Adipose tissue (tissue), 3 donors: Measurements from ENCODE around the gene YWHAH. TPM values are rescaled to one million over a fixed set of nuclear protein-coding genes. Genes with fewer than 3 reads are reported as not detected.
"Not testable (repeated sequence)": the region's sequence is repeated elsewhere in the genome, so short reads cannot be mapped to it uniquely, and the experiment has no call there.

Experiments used
- H3K27ac ChIP-seq: one replicate; pipeline ENCODE4 v1.5.1; 2013; ENCODE audit warnings: low read depth, low read length
- WGBS, 3 donors: extraction: QIAGEN DNeasy Blood & Tissue Kit; methylation state at CpG; one replicate each; pipeline ENCODE4 v1.1.7; 2013; 5-methylcytosine and 5-hydroxymethylcytosine counted together
- polyA plus RNA-seq, 3 donors: library from polyadenylated mRNA; stranded (reverse); fragments of 200-250 nt; gene quantifications; one replicate each; pipeline ENCODE4 v1.2.3, GENCODE V29; 2013
- donor health status: healthy with polysubstance abuse.
- donor health status: Bipolar disorder and iron deficiency.
- donor health status: healthy.

Gene YWHAH
- polyA plus RNA-seq, 3 donors = 43.8 to 85.4 (median 84.1) TPM

- WGBS, 3 donors = 91 to 95% (median 94%) methylated on average over 9 of the region's 9 CpGs
These were observed 23.7 kb downstream of the YWHAH start for GRCh38 chr22:31968022-31968421.

DNA sequence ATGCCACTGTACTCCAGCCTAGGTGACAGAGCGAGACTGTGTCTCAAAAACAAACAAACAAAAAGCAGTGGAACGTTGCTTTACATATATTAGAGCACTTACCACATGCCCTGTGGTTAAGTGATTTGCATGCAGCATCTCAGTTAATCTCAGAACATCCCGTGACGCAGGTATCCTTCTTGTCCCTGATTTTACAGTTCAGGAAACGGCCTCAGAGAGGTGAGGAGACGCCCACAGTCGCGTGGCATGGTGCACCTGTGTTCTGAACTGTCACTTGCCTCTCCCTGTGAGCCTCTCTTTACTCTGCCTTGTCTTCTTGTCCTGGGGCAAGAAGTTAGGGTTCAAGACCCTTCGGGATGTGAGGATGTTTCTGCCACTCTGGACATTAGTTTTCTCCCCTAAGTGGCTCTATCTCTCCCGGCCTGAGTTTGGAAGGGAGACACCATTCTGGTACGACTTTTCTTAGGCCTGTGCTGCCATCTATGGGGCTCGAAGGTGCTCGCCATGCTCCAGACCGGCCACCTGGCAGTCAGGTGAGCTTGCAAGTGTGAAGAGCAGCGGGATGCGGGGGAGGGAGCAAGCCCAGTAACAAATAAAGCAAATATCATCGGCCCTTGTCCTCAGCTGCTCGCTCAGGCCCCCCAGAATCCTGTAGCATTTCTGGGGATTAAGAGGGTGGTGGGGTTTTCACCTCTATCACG lies 25.6 kb downstream of the YWHAH start:
- 22 to 34% (median 30%) methylated on average over 19 of the region's 19 CpGs for WGBS, 3 donors
- H3K27ac ChIP-seq = no peak overlapping the region

More at GRCh38 chr22:31968022-31968421, 23.7 kb downstream of the YWHAH start:
- no peak overlapping the region for H3K27ac ChIP-seq

DNA sequence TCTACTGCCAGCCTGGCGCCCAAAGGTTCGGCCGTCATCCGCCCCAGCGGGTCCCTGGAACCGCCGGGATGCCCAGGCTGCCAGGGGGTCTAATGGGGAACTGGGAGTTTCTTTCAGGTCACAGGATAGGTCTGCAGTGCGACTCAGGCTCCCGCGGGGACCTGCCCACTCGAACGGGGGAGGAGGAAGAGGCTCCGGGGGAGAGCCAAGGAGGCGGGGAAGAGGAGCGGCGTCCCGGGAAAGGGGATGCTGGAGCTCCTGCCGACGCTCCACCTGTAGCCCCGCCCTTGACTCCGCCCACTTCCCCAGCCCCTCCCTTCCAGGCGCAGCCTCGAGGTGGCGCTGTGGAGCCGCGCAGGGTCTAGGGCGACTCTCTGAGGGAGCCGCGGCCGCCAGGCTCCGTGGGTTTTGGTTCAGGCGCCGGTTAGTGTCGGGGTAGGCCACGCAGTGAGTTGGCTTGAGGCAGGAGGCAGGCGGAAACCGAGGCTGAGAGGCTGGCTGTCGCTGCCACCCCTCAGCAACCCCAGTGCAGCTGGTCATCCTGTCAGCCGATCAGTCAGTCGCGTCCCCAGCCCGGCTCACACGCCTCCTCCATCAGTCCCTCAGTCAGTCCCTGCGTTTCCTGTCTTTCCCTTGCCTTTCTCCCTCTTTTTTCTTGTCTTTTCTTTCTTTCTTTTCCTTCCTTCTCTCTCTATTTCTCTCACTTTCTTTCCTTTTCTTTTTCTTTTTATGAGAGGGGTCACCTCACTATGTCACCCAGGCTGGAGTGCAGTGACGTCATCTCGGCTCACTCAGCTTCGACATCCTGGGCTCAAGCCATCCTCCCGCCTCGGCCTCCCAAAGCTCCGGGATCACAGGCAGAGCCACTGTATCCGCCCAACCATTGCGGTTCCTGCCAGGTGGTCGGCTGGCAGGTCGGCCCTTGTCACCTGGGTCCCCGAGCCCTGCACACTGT lies 26.4 kb downstream of the YWHAH start:
- 13 to 18% (median 14%) methylated on average over 49 to 55 of the region's 55 CpGs for whole genome bisulfite sequencing, 3 donors
- H3K27ac ChIP-seq = no peak overlapping the region

GRCh38 chr22:31972180-31972579 lies 27.8 kb downstream of the YWHAH start:
- 72 to 80% (median 78%) methylated on average over 14 of the region's 14 CpGs for WGBS, 3 donors
- H3K27ac ChIP-seq = no peak overlapping the region

DNA sequence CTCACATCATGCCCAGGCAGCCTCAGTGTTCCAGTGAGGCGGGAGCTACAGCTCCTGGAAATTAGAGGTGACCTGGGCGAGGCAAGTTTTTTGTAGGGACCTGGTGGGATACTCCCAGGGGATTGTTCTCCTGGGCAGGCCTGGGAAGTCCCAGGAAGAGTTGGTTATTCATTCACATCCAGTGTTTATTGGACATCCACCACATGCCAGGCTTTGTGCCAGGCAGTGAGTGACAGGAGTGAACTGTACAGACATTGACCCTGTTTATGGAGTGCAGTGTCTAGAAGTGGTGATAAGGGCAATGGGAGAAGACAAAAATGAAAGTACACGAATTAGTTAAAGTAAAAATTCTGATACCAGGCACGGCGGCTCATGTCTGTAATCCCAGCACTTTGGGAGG lies 29.4 kb downstream of the YWHAH start:
- H3K27ac ChIP-seq = no peak overlapping the region
- 51 to 80% (median 74%) methylated on average over 5 of the region's 5 CpGs for WGBS, 3 donors

DNA sequence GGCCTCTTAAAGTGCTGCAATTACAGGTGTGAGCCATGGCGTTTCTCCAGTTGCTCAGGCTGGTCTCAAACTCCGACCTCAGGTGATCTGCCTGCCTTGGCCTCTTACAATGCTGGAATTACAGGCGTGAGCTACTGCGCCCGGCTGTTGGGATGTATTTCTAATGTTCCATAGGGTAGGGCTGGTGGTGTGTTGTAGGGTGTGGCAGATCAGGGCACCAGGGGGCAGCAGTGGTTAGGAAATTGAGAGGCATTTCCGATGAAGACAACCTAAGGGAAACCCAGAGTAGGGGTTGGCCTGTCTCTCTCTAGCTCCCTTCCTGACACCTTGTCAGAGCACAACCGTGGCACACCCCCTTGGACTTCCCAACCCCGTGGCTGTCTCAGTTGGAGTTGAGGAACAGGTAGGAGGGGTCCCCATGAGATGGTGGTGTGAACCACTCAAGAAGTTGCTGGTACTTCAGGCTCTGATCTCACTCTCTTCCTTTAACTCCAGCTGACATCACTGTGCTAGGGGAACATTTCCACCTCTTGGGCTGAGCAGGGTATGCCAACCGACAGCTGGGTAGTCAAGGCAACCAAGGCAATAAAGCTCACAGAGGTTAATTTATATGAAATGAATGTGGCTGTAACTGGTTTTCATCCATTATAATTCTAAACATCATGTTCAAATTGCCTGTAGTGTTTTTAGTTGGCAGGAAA lies 33.0 kb downstream of the YWHAH start:
- WGBS, 3 donors = 6 to 14% (median 13%) methylated on average over 9 of the region's 9 CpGs

GRCh38 chr22:31977939-31978338 lies 33.6 kb downstream of the YWHAH start:
- H3K27ac ChIP-seq = no peak overlapping the region
- 83 to 90% (median 88%) methylated on average over 3 of the region's 3 CpGs for WGBS, 3 donors

More for the DNA sequence above, 33.0 kb downstream of the YWHAH start:
- no peak overlapping the region for H3K27ac ChIP-seq

DNA sequence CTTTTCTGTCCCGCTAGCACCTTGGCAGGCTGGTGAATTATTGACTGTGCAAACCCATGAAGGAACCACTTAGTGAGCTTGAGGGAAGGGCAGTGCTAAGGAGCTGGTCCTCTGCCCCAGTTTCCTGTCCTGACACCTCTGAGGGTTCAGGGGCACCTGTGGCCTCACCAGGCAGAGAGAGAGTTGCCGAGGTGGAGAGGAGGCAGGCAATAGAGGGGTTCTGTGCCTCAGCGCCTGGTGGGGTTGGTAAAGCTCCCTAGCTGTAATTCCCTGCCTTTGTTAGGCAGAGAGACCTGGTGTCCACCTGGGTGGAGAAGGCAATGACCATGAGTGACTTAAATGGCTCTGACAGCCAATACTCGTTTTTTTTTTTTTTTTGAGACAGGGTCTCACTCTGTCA lies 36.3 kb downstream of the YWHAH start:
- 56 to 66% (median 61%) methylated on average over 4 of the region's 4 CpGs for WGBS, 3 donors
- no peak overlapping the region for H3K27ac ChIP-seq

GRCh38 chr22:31981976-31982375 lies 37.6 kb downstream of the YWHAH start:
- H3K27ac ChIP-seq = not testable (repeated sequence)
- WGBS, 3 donors = 87 to 95% (median 88%) methylated on average over 8 of the region's 8 CpGs

GRCh38 chr22:31983911-31984656 lies 39.7 kb downstream of the YWHAH start:
- WGBS, 3 donors = 56 to 69% (median 69%) methylated on average over 6 of the region's 6 CpGs
- no peak overlapping the region for H3K27ac ChIP-seq

DNA sequence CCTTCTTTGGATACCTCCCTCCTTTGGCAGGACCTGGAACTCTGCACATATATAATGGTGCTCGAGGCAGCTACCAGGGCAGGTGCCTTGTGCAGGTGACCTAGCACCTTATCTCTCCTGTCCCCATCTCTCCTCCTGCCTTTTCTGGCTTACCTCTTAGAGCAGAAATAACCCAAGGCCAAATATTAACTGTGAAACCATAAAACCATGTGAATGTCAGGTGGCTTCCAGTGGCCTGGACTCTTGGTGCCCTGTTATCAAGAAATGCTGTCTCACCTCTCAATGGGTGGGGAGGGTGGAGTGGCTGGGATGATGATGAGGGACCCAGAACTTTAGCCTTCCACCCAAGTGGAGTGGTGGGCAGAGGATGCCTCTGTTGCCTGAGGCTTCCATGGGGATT lies 42.9 kb downstream of the YWHAH start:
- H3K27ac ChIP-seq = no peak overlapping the region
- WGBS, 3 donors = 47 to 100% (median 85%) methylated on average over 1 of the region's 1 CpG

DNA sequence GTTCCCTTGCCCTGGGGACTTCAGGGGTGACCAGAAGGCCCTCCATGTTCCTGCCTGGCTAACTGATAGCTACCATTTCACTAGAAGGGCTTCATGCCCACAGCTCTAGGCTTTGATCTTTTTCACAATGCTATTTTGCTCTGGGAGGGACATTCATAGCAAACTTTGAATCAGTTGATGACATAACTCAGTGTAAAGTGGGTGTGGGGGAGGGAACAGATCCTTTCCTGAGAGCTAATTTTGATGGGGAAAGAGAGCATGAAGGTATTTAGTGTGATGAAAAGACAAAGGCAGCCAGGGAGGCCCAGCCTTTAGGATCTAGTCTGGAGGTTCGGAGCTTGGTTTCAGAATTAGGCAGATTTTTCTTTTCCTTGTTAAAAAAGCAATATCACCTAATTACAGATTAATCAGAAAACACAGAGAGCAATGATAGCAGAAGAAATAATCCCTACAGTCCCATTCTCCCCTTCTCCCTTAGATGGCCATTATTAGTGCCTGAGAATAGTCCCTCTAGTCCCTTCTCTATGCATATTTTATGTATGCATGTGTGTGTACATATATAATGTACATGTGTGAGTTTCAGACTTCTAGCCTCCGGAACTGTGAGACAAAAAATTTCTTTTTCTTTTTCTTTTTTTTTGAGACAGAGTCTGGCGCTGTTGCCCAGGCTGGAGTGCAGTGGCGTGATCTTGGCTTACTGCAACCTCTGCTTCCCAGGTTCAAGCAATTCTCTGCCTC lies 46.9 kb downstream of the YWHAH start:
- no peak overlapping the region for H3K27ac ChIP-seq
- 87 to 88% (median 87%) methylated on average over 4 of the region's 4 CpGs for WGBS, 3 donors

DNA sequence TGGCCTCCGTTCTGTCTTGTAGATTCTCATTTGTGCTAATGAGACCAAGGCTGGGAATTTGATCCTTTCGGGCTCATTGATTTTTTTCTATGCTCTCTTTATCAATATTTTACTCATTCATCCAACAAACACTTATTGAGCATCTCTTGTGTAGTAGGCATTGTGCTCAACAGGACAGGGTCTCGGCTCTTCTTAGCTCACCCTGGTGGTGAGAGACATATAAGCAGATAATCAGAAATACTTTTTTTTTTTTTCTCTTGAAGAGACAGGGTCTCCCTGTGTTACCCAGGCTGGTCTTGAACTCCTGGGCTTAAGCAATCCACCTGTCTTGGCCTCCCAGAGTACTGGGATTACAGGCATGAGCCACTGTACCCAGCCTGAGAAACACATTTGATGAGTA lies 50.7 kb downstream of the YWHAH start:
- 59 to 85% (median 77%) methylated on average over 3 of the region's 3 CpGs for WGBS, 3 donors

GRCh38 chr22:31995807-31996206 lies 51.5 kb downstream of the YWHAH start:
- WGBS, 3 donors = 38 to 55% (median 41%) methylated on average over 3 of the region's 3 CpGs
- no peak overlapping the region for H3K27ac ChIP-seq

More for the DNA sequence above, 50.7 kb downstream of the YWHAH start:
- no peak overlapping the region for H3K27ac ChIP-seq

DNA sequence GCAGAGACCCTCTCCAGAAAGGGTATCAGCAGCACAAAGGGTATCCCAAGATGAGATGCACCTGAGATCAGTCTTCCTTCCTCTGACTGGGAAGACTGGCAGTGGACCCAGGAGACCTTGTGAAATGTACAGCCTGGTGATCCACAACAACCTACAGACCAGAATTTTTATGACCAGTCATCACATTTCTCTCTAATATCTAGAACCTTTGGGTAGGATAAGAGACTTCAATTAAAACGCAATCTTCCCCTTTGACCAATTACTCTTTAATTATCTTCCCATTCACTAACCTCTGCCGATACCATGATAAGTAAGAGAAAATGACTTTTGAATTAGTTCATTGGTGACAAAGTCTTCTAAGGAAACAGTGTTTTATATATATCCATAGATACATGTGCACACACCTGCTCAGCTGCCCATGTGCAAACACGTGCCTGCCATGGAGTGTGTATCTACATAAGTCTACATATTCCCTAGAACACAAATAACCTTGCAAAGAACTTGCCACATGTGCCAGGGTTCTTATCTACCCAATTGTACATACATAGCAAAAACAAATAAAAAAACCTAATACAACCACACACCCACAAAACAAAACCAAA lies 54.5 kb downstream of the YWHAH start:
- 69 to 89% (median 85%) methylated on average over 3 of the region's 3 CpGs for WGBS, 3 donors
- H3K27ac ChIP-seq = no peak overlapping the region

DNA sequence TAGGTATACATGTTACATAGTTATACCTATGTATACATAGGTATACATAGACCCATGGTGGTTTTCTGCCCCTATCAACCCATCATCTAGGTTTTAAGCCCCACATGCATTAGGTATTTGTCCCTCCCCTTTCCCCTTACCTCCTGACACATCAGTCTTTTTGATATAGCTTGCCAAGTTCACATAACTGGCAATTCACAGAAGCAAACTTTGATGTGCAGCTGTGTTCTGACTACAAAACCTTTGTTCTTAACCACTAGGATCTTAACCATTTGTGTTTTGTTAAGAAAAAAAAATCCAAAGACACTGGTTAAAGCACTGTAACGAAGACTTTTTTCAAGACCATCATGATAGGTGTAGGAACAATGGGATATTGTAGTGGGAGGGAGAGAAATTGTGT lies 55.8 kb downstream of the YWHAH start:
- H3K27ac ChIP-seq = no peak overlapping the region
- WGBS, 3 donors = 61 to 75% (median 74%) methylated on average over 1 of the region's 1 CpG

DNA sequence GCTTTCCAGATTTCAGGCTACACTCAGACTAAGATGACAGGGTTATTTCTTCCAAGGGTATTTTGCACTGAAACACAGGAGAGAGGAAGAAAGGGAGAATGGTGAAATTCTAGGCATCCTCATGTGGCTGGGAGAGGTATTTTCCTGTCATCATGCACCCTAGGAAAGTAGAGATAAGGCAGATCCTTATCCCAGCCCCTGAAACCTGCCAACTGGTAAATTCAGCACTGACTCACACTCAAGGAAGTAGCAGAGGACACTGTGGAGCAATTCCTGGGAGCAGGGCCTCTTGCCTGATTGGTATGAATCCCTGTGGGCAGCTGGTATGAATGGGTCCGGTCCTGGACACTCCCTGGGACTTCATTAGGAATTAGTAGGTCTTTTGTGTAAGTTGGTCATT lies 61.1 kb downstream of the YWHAH start:
- WGBS, 3 donors = 74 to 84% (median 77%) methylated on average over 1 of the region's 1 CpG
- no peak overlapping the region for H3K27ac ChIP-seq
